Liver (tissue), 3 donors: ENCODE measurements around the gene CACNA1B.

Experiments
- EGR1 ChIP-seq, 2 donors: IDR thresholded peaks; 2 replicates each; pipeline ENCODE4 v1.6.1; 2016 to 2018; ENCODE audit warnings: antibody characterized with exemption in 2 of 2, low read depth in 2 of 2
- FOXA2 ChIP-seq: IDR thresholded peaks from 2 replicates; pipeline ENCODE4 v1.6.1; 2016; ENCODE audit warnings: antibody characterized with exemption
- GABPA ChIP-seq, 2 donors: IDR thresholded peaks in 1 of 2; conservative IDR thresholded peaks in 1 of 2; 2 replicates each; pipeline ENCODE4 v1.6.1; 2016; ENCODE audit warnings: antibody characterized with exemption in 2 of 2, mild to moderate bottlenecking in 1 of 2, moderate library complexity in 1 of 2
- JUND ChIP-seq, 2 donors: IDR thresholded peaks; 2 replicates each; pipeline ENCODE4 v1.6.1; 2016; ENCODE audit warnings: antibody characterized with exemption in 2 of 2
- MAX ChIP-seq: IDR thresholded peaks from 2 replicates; pipeline ENCODE4 v1.6.1; 2016; ENCODE audit warnings: antibody characterized with exemption
- NR2F2 ChIP-seq: IDR thresholded peaks from 2 replicates; pipeline ENCODE4 v1.6.1; 2016; ENCODE audit warnings: antibody characterized with exemption
- RAD21 ChIP-seq, 2 donors: IDR thresholded peaks; 2 replicates each; pipeline ENCODE4 v1.6.1; 2016; ENCODE audit warnings: antibody characterized with exemption in 2 of 2, mild to moderate bottlenecking in 2 of 2
- RXRA ChIP-seq, 2 donors: IDR thresholded peaks; 2 replicates each; pipeline ENCODE4 v1.6.1; 2017 to 2018; ENCODE audit warnings: antibody characterized with exemption in 2 of 2, mild to moderate bottlenecking in 1 of 2
- TAF1 ChIP-seq: conservative IDR thresholded peaks from 2 replicates; pipeline ENCODE4 v1.6.1; 2016; ENCODE audit warnings: antibody characterized with exemption, mild to moderate bottlenecking
- YY1 ChIP-seq: IDR thresholded peaks from 2 replicates; pipeline ENCODE4 v1.6.1; 2016; ENCODE audit warnings: antibody characterized with exemption, mild to moderate bottlenecking
- TF ChIP-seq, protein P1 (sequence below): fragments of 150-350 bp; IDR thresholded peaks from 2 replicates; pipeline ENCODE4 v1.5.1; 2017; ENCODE audit warnings: improper control_type of control experiment, low read depth, low read length; ENCODE audit not compliant: missing input control
- TF ChIP-seq, protein P2 (sequence below): IDR thresholded peaks from 2 replicates; pipeline ENCODE4 v1.6.1; 2016; ENCODE audit warnings: antibody characterized with exemption
- TF ChIP-seq, protein P3 (sequence below): IDR thresholded peaks from 2 replicates; pipeline ENCODE4 v1.6.1; 2016; ENCODE audit warnings: antibody characterized with exemption
- TF ChIP-seq, protein P4 (sequence below): IDR thresholded peaks from 2 replicates; pipeline ENCODE4 v1.6.1; 2016; ENCODE audit warnings: antibody characterized with exemption, mild to moderate bottlenecking
- donor health status: healthy.
- donor health status: healthy.

DNA sequence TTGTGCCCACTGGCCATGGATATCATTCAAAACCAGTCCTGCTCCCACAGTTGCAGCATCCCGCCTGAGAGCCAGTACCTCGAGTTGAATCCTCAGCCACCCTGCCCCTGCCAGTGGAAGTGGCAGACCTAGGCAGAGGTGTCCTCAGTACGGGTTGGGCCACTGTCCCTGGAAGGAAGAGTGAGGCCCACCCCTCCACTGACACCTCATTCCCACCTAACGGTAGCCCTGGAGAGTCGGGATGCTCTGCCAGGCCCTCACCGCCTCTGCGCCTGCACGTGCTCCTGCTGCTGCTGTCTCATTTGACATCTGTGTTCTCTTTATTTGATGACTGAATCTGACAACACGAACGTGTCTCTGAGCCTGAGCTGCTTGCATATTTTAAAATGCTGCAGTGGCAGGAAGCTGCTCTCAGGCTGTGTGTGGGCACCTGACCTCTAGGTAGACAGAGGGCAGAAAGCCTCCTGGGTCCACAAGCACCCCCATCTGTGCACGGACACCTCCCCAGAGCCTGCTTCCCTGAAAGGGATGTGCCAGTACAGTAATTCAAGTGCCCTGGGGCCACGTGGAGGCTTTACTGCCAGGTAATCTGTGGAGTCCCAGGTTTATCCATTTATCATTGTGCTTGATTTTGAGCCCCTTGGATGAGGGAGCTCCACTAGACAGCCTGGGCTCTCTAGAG, 194.7 kb downstream of the CACNA1B start:
- TF ChIP-seq, protein P1, sequence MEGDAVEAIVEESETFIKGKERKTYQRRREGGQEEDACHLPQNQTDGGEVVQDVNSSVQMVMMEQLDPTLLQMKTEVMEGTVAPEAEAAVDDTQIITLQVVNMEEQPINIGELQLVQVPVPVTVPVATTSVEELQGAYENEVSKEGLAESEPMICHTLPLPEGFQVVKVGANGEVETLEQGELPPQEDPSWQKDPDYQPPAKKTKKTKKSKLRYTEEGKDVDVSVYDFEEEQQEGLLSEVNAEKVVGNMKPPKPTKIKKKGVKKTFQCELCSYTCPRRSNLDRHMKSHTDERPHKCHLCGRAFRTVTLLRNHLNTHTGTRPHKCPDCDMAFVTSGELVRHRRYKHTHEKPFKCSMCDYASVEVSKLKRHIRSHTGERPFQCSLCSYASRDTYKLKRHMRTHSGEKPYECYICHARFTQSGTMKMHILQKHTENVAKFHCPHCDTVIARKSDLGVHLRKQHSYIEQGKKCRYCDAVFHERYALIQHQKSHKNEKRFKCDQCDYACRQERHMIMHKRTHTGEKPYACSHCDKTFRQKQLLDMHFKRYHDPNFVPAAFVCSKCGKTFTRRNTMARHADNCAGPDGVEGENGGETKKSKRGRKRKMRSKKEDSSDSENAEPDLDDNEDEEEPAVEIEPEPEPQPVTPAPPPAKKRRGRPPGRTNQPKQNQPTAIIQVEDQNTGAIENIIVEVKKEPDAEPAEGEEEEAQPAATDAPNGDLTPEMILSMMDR, result no peak
- TF ChIP-seq, protein P2, sequence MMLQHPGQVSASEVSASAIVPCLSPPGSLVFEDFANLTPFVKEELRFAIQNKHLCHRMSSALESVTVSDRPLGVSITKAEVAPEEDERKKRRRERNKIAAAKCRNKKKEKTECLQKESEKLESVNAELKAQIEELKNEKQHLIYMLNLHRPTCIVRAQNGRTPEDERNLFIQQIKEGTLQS, result no peak
- TF ChIP-seq, protein P3, sequence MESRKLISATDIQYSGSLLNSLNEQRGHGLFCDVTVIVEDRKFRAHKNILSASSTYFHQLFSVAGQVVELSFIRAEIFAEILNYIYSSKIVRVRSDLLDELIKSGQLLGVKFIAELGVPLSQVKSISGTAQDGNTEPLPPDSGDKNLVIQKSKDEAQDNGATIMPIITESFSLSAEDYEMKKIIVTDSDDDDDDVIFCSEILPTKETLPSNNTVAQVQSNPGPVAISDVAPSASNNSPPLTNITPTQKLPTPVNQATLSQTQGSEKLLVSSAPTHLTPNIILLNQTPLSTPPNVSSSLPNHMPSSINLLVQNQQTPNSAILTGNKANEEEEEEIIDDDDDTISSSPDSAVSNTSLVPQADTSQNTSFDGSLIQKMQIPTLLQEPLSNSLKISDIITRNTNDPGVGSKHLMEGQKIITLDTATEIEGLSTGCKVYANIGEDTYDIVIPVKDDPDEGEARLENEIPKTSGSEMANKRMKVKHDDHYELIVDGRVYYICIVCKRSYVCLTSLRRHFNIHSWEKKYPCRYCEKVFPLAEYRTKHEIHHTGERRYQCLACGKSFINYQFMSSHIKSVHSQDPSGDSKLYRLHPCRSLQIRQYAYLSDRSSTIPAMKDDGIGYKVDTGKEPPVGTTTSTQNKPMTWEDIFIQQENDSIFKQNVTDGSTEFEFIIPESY, result no peak
- TF ChIP-seq MAX (no peak), TAF1 (no peak), JUND (IDR thresholded peaks at IDR 0.05) (no peak), NR2F2 (no peak), RAD21 (IDR thresholded peaks at IDR 0.05) (no peak), RXRA (IDR thresholded peaks at IDR 0.05) (no peak), GABPA (IDR thresholded peaks at IDR 0.05 in 1 of 2, conservative IDR thresholded peaks at IDR 0.05 in 1 of 2) (no peak), EGR1 (IDR thresholded peaks at IDR 0.05; ENCODE audit: low read depth in 2 of 2) (no peak), FOXA2 (no peak), YY1 (no peak)
- TF ChIP-seq, protein P4, sequence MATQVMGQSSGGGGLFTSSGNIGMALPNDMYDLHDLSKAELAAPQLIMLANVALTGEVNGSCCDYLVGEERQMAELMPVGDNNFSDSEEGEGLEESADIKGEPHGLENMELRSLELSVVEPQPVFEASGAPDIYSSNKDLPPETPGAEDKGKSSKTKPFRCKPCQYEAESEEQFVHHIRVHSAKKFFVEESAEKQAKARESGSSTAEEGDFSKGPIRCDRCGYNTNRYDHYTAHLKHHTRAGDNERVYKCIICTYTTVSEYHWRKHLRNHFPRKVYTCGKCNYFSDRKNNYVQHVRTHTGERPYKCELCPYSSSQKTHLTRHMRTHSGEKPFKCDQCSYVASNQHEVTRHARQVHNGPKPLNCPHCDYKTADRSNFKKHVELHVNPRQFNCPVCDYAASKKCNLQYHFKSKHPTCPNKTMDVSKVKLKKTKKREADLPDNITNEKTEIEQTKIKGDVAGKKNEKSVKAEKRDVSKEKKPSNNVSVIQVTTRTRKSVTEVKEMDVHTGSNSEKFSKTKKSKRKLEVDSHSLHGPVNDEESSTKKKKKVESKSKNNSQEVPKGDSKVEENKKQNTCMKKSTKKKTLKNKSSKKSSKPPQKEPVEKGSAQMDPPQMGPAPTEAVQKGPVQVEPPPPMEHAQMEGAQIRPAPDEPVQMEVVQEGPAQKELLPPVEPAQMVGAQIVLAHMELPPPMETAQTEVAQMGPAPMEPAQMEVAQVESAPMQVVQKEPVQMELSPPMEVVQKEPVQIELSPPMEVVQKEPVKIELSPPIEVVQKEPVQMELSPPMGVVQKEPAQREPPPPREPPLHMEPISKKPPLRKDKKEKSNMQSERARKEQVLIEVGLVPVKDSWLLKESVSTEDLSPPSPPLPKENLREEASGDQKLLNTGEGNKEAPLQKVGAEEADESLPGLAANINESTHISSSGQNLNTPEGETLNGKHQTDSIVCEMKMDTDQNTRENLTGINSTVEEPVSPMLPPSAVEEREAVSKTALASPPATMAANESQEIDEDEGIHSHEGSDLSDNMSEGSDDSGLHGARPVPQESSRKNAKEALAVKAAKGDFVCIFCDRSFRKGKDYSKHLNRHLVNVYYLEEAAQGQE, result no peak
